HL-60 (cell line): ENCODE data around the gene DIAPH1.

Experiments
- POLR2AphosphoS5 ChIP-seq: IDR thresholded peaks from 2 replicates; pipeline ENCODE4 v1.6.1; 2012; ENCODE audit warnings: low read depth
- REST ChIP-seq: IDR thresholded peaks from 2 replicates; pipeline ENCODE4 v1.6.1; 2012; ENCODE audit warnings: low read depth; ENCODE audit not compliant: insufficient replicate concordance
- TF ChIP-seq, protein P1 (sequence below): IDR thresholded peaks from one replicate; pipeline ENCODE4 v1.5.1; 2011; ENCODE audit warnings: low read length, control low read depth, inconsistent platforms; ENCODE audit not compliant: insufficient read depth

- TF ChIP-seq, protein P1, sequence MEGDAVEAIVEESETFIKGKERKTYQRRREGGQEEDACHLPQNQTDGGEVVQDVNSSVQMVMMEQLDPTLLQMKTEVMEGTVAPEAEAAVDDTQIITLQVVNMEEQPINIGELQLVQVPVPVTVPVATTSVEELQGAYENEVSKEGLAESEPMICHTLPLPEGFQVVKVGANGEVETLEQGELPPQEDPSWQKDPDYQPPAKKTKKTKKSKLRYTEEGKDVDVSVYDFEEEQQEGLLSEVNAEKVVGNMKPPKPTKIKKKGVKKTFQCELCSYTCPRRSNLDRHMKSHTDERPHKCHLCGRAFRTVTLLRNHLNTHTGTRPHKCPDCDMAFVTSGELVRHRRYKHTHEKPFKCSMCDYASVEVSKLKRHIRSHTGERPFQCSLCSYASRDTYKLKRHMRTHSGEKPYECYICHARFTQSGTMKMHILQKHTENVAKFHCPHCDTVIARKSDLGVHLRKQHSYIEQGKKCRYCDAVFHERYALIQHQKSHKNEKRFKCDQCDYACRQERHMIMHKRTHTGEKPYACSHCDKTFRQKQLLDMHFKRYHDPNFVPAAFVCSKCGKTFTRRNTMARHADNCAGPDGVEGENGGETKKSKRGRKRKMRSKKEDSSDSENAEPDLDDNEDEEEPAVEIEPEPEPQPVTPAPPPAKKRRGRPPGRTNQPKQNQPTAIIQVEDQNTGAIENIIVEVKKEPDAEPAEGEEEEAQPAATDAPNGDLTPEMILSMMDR = no peak
- TF ChIP-seq POLR2AphosphoS5 = no peak
- no peak for TF ChIP-seq REST
Observed at GRCh38 chr5:141487131-141487530, 131.7 kb downstream of the DIAPH1 start.
